ENCODE measurements around the gene SCG2.
A peak's percentile ranks its signal among the peaks of the same experiment; 100 is the strongest.

Gene SCG2, protein sequence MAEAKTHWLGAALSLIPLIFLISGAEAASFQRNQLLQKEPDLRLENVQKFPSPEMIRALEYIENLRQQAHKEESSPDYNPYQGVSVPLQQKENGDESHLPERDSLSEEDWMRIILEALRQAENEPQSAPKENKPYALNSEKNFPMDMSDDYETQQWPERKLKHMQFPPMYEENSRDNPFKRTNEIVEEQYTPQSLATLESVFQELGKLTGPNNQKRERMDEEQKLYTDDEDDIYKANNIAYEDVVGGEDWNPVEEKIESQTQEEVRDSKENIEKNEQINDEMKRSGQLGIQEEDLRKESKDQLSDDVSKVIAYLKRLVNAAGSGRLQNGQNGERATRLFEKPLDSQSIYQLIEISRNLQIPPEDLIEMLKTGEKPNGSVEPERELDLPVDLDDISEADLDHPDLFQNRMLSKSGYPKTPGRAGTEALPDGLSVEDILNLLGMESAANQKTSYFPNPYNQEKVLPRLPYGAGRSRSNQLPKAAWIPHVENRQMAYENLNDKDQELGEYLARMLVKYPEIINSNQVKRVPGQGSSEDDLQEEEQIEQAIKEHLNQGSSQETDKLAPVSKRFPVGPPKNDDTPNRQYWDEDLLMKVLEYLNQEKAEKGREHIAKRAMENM

DNA sequence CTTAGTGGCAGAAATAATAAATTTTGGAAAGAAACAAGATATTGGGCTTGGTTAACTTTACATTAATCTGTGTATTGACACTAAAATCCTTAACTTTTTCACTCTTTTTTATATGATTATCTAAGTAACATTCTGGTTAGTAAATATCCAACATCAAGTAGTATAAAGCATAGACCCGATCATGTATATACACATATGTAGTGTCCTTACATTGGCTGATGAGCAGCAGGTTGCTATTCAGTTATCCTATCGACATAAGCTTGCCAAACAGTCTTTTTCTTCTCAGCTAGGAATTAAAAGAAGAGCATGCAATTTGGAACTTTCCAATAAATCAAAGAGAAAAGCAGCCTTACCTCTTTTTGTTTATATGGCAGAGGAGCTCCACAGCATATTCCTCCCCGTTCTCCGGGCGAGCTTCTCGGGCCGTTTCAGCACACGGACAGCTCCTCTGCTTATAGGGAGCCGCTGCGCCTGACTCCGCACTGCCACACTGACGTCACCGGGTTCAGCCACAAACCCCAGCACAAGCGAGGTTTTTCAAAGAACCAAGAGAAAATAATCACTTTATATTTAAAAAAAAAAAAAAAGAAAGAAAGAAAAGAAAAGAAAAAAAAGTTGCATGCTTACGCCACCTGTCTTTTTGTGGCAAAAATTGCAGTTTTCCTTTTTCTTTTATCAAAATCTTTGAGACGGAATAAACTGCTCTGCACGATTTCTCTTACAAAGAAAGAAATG lies at the start of gene SCG2:
SCG2 (minus strand) TSS at position 430 of the 735 bp plus-strand sequence. CDS start 3,079 bp downstream, outside the sequence.
- peak; percentile 48 for DNase-seq

DNA sequence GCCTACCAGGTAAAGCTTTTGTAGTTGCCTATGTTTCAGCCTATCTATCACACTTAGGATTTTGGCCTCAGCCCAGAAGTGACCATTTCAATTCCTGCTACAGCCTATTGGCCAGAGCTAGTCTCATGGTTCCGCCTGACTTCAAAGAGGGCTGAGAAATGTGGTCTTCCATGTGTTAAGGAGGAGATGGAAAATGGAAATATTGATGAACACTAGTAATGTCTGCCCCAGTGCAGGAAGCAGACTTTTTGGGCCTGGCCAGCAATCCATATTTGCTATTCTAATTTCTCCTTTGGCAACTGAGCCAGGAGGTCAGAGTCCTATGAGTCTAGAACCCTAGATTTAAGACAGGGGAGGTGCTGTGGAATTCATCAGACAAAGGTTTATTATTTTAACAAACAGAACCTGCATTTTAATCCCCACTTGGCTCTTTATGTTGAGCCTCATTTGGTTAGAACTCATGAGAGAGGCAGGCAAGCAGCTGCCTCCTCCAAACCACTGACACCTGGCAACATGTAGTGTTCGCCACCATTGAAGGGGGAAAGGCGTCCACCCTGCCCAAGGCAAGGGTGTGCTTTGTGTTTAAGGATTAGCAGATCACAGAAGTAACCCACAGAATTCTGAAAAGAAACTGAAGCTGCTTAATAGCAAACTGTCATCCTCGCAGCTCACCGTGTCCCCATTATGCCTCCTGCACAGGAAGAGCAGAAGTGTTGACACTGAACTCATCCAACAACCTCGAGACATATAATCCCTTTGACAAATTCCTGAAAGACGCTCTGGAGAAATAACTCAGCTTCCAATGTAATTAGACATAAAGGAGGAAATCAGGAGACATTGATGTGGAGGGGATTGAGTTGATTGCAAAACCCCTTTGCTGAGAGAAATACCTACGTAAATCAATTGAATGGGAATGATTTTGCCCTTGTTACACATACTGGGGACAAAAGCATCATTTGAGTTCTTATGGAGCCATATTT lies 47.7 kb upstream of the SCG2 start:
- no peak for DNase-seq

DNA sequence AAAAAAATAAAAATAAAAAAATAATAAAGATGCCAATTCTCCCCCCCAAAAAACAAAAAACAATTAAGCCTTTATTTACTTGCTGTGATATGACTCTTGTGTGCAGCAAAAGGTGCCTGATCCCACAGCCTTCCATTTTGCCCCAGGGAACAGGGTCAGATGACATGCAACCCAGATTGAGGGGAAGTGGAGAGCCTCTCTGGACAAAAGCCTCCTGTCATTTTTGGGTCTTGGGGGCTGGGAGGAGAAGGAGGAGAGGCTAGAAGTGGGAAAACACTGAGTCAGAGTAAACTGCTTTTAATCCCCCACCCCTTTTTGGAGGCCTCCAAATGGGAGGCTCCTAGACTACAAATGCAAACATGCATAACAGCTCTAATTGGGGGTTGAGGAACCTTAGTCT lies 46.6 kb upstream of the SCG2 start:
- no peak for DNase-seq

DNA sequence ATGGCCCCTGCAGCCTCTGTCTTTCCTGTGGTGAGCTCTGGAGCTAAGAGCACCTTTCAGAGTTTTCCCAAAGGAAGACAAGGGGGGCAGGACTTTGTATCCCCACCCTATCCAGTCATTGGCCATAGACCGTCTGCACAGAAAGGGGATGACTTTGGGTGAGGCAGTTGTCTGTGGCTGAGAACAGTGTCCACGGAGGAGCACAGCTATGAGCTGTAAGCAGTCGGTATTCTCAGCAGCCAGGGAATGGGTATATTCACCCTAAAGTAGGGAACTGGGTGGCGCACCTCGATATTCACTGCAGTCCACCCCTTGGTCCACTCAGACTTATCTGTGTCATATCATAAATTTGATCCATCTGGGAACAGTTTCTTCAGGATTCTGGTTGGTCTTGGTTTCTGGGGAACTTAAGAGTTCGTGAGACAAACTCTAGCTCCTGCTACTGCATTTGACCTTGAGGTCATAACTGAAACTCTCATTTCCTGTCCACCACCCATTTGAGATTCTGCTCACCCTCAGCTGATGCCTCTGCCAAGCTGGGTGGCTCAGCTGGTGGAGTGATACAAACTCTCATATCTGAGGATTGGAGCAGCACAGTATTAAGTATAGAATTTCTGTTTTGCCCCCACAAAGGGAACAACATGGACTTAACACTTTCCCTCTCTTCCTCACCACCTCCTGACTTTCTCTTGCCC lies 45.2 kb upstream of the SCG2 start:
- DNase-seq, result peak; percentile 20

DNA sequence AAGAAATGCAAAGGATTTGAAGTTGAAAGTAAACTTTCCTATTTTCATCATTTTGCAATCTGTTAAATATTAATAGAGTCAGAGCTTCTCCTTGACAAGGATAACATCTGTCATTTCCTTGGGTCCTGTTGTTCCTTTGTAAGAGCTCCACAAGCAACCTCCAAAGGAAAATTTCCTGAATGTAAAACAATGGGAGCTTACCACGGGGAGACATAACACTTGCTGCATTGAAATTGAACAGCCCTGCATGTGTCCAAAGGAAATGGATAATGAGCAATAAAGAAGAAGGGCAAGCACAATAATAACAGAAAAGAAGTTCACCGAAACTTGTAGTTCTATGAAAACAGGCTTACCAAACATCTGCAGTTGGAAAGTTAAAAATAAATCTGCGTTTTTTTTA lies 42.0 kb upstream of the SCG2 start:
- DNase-seq, result no peak

DNA sequence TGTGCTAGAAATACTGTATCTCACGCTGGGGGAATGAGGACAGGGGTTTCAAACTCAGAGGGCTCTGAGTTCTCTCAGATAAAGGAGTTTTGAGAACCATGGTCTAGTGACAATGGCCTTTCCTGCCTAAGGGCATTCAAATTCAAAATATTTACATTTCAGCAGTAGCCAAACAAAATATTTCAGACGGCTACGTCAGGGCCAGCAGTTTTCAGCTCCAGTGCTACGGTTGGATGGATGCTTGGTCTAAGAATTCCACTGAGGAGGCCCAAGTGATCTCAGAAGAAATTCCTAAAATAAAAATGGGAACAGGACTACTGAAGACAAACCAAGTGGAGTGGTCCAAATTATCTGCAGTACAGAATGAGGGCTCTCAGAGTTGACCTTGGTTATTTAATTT lies 41.1 kb upstream of the SCG2 start:
- DNase-seq, result no peak

DNA sequence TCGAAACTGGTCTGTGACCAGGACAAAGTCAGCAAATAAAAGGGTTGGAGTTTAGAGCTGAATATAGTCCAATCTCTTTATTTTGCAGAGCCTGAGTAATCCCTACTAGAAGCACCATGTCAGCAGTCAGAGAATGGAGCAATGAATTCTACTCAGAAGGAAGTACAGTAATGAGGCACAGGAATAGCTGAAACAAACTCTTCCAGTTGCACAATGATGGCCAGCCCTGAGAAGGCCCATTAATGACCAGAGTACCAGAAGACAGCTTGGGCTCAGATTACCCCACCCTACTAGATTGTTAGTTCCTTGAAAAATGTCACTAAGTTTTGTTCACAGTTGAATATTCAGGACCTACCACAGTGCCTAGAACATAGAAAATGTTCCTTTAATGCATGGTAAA lies 40.3 kb upstream of the SCG2 start:
- no peak for DNase-seq

DNA sequence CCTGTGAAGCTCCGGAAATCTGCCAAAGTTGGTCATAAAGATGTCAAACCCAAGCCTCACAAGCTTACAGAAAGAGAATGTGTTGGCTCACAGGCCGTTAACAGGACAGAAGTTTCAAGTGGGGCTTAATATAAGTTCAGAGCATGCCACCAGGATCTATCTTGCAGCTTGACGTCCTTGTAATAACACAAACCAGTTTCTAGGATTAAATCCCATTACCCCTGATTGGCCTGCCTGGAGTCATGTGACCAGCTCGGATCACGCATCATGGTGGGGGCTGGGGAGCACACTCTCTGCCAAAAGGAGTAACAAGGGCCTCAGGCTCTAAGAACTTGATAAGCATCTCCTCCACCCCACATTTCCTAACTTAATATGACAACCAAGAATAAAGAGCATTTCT lies 38.9 kb upstream of the SCG2 start:
- no peak for DNase-seq

DNA sequence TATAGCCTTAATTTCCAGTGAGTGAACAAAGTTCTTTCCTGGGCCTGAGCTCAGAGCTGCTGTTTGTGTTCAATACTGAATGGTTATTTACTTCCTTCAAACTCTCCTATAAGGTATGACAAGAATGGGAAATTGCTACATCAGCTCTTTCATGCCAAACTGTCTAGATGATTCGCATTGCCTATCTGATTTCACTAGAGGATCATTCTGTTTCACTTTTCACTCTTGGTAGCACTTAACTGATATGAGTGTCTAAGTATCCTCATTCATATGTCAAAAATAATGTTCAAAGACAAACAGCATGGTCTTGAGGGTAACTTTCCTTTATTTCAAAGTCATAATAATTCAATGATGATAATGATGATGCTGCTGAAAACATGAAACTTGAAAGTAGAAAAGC lies 32.9 kb upstream of the SCG2 start:
- DNase-seq, result no peak

DNA sequence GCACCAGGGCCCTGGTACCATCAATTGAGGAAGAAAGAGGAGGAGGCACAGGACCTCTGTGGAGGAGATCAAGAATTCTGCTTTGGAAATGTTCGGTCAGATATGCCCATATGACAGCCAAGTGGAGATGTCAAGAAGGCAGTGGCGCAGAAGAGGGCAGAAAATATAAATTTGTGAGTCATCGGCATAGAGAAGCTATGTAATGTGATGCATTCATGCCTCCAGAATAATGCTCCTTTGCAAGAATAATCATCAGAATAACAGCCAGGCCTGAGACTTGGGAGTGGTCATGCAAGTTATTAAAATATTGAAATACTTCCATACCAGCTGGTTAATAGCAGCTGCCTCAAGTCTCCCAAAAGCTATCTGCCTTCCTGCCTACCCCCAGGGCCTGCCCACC lies 32.1 kb upstream of the SCG2 start:
- DNase-seq, result no peak

DNA sequence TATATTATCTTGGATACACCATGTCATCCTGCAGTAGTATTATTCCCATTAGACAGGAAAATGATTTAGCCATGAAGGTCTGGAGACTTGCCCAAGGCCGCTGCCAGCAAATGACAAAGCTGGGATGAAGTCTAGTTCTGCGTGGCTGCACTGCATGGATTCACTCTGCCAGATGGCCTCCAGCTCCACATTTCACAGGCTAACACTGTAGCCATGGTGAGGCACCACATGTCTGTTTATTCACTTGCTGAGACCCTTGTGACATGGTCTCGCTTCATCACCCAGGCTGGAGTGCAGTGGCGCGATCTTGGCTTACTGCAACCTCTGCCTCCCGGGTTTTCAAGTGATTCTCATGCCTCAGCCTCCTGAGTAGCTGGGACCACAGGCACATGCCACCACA lies 31.5 kb upstream of the SCG2 start:
- DNase-seq, result no peak

DNA sequence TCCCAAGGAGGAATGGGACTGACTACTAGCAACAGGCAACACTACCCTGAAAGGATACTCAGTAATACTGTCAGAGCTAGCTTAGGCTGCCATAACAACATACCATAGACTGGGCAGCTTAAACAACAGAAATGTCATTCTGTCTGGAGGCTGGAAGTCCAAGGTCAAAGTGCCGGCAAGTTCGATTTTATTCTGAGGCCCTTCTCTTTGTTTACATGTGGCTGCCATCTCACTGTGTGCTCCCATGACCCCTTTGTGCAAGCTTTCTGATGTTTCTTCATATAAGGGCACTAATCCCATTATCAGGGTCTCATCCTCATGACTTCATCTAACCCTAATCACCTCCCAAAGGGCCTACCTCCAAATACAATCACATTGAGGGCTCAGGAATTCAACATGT lies 30.7 kb upstream of the SCG2 start:
- DNase-seq, result no peak

DNA sequence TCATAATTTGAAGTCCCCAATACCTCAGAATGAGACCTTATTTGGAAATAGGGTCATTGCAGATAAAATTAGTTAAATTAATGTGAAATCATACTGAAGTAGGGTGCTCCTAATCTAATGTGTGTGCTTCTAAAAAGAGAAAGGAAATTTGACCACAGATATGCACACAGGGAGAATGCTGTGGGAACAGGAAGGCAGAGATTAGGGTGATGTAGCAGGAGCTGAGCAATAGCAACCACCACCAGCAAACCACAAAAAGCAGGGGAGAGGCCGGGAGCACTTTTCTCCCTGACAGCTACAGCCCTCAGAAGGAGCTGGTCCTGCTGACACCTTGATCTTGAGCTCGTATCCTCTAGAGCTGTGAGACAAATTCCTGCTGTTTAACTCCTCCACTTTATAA lies 24.6 kb upstream of the SCG2 start:
- no peak for DNase-seq

DNA sequence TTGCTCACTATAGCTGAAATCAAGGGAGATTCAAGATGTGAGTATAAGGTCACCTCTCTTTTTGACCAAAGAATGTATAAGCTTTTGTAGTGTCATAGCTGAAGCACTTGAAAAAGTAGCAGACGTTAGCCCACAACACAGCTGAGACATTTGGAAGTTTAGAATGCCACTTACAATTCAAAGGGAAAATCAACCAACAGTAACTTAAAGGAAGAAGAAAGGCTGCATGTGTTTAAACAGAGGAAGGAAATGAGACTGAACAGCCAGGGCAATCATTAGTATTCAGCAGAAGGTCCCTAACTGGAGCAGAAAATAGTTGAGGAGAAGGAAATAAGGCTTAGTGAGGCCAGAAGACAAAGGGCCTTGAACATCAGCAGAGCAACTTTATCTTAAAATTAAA lies 23.5 kb upstream of the SCG2 start:
- no peak for DNase-seq

DNA sequence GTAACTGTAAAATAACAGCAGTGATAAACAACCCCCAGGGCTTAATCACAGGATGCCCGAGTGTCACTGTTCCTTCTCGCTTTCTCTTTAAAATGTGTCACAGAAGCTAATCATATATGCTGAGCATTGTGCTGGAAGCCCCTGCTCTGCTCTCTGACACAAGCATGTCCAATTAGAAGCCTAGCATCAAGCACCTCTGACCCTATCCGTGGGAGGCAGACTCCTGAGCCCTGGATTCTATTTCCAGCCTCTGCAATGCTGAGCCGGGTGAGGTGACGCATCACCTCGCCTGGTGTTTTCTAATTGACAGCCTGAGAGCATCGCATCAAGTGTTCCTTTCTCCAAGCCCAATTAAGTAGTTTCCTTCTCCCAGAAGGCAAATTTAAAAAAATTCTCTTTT lies 19.7 kb upstream of the SCG2 start:
- no peak for DNase-seq

DNA sequence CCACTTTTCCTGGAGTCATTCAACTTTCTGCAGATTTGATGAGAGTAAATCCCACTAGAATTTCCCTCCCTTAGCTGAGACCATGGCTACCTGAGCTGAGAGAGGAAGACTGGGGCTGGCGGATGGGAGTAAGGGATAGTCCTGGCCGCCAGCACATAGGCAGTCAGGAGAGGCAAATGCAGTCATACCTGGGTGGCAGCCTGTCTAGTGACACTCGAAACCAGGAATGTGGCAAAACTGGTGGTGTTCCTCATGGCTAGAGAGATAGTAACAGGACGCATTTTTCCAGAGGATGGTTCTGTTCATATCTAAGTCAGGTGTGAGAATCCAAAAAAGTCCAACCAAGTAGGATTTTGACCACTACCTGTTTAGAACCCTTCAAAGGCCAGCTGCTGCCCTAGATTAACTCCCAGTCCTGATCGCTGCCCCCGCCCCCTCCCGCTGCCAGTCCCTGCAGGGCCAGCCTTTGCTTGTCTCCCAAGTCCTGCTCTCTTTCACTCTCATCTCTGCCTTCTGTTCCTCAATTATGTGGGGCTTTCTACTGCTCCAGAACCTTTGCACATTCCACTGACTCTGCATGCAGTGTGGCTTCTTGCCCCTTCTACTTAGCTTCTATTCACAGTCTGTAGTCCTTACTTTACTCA lies 17.4 kb upstream of the SCG2 start:
- no peak for DNase-seq

DNA sequence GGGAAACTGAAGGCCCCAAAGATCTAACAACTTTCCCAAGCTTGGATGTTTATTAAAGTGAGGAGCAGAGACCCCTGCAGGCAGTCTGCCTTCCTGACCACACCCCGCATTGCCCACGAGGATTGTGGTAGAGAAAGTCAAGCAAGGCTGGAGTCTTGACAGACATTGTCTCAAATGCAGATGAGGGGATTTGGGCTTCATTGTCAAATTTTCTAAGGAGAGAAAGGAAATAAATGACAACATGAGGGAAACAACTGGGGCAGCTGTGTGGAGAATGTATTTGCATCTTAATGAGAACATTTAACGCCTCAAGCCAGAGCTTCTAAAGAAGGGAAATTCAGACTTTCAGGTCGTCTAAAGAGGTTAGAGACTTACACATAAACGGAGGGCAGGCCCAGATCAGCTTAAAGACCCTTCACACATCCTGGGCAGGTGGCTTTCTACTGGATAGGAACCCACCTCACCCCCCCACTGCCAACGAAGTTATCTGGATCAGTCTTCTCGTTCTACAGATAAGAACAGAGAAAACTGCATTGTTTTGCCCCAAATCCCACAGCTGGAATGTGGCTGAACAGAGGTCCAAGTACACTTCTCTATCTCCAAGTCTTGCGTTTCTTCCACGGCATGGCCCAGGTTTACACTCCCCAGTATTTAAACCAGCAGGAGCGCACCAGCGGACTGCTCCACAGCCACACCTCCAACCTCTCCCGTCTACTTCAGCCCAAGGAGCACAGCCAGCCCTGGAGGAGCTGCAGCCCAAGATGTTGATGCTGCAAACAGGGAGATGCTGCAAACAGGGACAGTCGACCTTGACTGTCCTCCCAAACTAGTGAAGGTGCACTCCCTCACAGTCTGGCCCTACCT lies 16.2 kb upstream of the SCG2 start:
- no peak for DNase-seq

DNA sequence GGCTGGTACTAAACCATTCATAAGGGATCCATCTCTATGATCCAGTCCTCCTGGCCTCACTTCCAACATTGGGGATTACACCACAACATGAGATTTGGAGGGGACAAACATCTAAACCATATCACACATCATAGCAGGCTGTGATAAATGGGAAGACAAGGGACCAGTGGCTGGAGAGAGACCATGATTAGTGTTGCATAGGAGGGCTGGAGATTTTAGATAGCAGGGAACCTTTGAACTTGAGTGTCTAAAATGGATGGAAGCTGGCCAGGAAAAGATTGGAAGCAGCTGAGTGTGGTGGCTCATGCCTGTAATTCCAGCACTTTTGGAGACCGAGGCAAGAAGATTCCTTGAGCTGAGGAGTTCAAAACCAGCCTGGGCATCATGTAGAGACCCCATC lies 12.4 kb upstream of the SCG2 start:
- DNase-seq, result no peak

DNA sequence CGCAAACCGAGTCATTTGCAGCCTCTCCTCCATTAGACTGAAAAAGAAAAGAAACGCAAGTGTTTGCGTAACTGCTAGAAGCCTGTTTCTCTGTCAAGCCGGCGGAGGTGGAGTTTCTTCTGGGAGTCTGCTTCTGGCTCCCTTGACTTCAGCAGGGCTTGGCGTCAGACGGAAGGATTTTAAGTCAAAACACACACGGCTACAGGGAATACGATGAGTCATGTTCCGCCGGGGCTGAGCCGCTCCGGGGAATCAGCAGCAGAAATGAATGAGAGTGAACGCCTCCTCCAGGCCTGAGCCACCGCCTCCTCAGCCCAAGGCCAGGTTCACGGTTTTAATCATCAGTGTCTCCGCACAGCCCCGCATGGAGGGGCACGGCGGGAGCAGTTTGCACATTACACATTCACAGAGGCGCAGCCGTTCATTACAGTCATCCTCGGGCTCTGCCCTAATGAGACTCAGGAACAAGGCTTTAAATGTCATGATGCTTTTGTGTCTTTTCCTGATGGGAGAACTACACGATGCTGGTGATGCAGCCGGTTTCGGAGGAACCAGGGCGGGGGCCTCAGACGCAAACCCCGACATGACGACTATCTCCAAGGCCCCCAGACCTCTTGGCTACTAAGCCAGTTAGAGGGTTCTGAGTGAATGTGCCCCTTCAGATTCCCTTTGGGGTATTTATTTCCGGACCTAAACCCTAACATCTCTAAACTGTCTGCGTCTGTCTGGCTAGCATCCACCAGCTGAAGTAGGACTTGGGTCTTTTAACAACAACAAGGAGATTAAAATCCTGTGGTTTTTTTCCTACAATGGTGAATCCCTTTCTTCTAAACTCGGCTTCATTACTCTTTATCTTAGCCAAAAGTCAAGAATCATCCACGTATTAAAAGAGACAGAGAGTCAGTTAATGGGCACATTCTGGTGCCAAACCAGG lies 11.1 kb upstream of the SCG2 start:
- DNase-seq, result no peak

DNA sequence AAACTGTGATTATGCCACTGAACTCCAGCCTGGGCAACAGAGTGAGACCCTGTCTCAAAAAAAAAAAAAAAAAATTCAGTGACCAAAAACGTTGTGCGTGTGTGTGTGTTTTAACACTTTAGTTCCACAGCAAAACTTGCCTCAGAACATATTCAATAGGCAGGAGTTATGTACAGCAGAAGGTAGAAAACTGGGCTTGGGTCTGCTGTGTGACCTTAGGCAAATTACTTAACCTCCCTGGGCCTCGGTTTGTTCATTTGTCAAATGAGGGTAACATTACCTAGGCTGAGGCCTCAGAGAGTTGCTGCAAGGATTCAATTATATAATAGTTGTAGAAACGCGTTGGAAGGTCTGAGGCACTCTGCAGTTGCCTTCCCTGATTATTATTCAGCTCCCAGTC lies 10.3 kb upstream of the SCG2 start:
- DNase-seq, result no peak

Measured in RPMI8226 (cell line).